CD1c-positive myeloid dendritic cell (primary cell): ENCODE data around the gene GATB.

Source experiments
- DNase-seq: peaks from one replicate; pipeline ENCODE4 v3.0.0-alpha.2; 2016; ENCODE audit errors: extremely low spot score

Gene GATB

GRCh38 chr4:151675411-151675971 lies 85.3 kb downstream of the GATB start:
- DNase-seq = no peak

- no peak for DNase-seq
Observed at GRCh38 chr4:151674804-151675391, 85.9 kb downstream of the GATB start.

GRCh38 chr4:151673908-151674520 lies 86.8 kb downstream of the GATB start:
- DNase-seq = no peak

DNA sequence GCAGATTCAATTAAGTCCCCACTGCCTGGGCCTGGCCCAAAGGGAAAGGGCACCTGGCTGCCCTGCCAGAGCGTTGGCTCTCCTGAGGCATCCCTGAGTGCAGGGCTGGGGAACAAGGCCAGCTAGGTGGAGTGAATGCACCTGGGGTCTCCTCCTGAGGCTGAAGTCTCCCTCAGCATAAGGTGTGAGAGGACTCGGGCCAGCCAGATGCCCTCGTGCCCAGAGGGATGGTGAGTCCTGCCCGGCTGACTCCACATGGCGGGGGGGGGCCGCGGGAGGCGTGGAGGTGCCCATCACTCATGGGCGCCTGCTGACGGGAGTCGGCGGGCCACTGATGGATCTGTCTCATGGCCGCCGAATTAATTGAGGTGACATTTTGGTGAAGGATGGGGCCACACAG lies 87.8 kb downstream of the GATB start:
- no peak for DNase-seq

- DNase-seq = no peak
Observed at GRCh38 chr4:151671541-151672059, 89.2 kb downstream of the GATB start.

DNA sequence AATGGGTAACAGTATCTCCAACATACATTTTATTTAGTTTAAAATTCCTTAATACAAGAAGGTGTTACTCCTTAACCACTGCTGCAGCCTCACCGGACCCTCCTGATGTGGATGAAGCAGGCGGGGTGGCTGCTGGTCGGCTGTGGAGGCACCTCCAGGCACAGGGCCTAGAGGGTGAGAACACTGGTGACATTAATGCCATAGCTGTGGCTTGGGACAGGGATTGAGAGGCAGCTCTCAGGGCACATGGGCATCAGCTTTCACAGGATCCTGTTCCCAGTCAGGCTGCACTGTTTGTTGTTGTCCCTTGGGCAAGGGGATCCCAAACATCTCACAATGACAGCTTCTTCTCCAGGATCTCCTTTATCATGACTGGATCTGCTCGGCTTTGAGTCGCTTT lies 90.0 kb downstream of the GATB start:
- DNase-seq = no peak

- DNase-seq = no peak
Observed at GRCh38 chr4:151669990-151670389, 90.8 kb downstream of the GATB start.

DNA sequence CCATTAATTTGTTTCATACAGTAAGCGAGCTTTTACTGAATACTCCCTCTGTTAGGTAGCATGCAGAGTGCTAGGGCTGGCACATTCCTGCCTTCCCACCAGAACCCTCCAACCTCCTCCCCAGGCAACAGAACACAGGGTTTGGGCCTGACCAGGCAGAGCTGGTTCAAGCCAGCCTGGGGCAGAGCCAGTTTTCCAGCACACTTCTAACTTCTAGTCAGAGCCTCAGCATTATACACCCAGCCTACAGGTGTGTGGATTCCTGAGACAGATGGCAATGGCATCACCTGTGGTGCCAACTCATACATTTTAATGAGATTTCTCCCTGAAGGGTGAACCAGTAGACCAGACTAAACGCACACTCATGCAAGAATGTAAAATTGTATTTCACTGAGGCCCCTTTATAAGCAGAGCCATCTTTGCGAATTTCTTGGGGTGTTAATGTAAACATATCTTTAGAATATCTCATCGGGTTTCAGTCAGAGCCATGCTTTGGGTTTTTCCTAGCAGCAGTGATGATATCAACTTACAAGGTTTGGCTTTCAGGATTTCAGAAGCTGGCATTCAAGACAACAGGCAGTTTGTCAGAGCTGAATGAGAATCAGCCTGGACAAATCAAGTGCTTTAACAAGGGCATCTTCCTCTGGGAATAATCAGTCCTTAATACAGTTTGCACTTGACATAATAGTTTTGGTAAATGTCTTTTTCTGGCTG lies 92.0 kb downstream of the GATB start:
- DNase-seq = no peak

- DNase-seq = no peak
Observed at GRCh38 chr4:151667666-151668065, 93.1 kb downstream of the GATB start.

- no peak for DNase-seq
Observed at GRCh38 chr4:151667048-151667447, 93.8 kb downstream of the GATB start.

DNA sequence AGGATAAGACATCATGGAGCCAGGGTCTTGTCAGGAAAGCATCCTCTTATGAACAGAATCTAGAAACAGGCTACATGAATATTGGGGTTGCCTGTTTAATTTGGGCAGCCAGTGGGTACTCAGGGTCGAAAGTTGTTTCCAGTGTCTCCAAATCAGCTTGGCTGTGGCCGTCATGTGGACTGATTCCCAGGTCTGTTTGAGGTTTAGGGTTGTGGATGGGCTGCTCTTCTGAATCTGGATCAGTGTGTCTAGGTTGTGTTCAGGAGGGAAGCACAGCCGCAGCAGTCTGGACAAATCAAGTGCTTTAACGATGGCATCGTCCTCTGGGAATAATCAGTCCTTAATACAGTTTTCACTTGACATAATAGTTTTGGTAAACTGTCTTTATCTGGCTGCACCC lies 94.3 kb downstream of the GATB start:
- no peak for DNase-seq

GRCh38 chr4:151665785-151666127 lies 95.1 kb downstream of the GATB start:
- no peak for DNase-seq

DNA sequence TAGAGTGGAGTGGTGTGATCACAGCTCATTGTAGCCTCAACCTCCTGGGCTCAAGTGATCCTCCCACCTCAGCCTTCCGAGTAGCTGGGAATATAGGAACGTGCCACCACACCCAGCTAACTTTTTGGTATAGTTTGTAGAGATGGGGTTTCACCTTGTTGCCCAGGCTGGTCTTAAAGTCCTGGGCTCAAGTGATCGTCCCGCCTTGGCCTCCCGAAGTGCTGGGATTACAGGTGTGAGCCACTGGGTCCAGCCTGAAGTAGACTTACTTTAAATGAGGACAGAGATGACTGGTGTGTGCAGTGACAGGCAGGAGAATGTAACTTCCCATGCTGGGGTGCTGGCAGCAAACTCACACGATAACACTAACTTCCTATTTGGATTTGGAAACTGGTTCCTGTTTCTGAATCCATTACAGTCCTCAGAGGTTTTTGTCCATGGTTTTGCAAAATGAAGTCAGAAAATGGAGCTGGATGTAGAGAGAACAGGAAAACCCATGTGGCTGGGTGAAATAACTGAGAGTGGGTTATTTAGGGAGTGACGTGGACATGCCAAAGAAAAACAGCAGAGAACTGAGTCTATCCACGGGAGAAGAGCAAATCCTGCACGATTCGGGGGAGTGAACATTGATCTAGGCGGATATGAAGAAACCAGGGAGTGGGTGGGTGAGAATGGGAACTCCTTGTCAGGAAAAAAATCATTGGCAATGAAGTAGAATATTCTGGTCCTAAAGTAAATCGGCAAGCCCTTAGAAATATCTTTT lies 95.6 kb downstream of the GATB start:
- DNase-seq = peak; percentile 40

- no peak for DNase-seq
Observed at GRCh38 chr4:151664289-151664688, 96.5 kb downstream of the GATB start.

- DNase-seq = no peak
Observed at GRCh38 chr4:151663109-151663508, 97.7 kb downstream of the GATB start.

GRCh38 chr4:151661873-151662272 lies 98.9 kb downstream of the GATB start:
- no peak for DNase-seq

DNA sequence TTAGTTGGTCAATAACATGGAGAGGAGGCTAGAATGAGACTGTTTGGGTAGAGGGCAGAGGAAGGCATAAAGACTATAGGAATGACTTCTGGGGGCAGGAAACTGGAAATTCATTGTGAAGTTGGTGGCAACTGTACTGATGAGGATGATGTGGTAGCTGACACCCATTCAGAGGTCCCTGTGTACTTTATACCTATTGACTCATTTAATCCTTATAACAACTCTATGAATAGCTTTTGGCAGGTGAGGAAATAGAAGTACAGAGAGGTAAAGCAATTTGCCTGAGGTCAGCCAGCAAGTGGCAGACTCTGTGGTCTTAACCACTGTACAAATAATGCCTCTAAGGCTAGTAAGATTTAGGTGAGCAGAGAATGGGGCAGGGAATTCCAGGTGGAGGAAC lies 100.1 kb downstream of the GATB start:
- DNase-seq = no peak

DNA sequence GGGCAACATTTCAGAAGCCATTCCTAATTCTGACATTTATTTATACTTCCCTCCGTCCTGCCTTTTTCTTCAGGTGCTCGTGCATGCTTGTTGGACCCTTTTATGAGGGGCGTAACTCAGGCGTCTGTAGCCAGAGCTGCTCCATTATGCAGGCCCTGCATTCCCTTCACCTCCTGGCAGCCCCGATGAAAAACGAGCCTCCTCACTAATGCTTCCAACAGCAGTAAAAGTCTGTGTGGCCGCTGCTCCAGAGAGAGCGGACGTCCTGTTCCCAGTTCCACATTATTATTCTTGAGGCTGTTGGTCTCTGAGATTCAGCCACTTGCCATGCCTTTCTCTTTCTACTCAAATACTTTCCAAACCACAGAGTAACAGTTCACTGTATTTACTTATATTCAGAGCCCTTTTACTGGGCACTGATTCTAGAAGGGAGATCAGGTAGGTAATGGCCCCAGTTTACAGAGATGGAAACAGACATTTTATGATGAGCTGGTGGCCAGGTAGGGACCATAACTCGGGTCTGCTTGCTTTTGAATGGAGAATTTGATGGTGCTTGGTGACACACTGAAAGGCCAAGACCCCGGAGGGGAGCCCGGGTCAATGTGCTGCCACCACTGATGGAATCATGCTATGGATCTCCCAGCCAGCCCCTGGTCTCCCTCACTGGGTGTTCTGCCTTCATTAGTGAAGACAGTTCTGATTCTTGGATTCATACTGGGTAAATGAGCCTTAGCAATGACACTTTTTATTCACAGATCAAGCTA lies 101.0 kb downstream of the GATB start:
- DNase-seq = no peak

- DNase-seq = no peak
Observed at GRCh38 chr4:151658959-151659600, 101.7 kb downstream of the GATB start.

DNA sequence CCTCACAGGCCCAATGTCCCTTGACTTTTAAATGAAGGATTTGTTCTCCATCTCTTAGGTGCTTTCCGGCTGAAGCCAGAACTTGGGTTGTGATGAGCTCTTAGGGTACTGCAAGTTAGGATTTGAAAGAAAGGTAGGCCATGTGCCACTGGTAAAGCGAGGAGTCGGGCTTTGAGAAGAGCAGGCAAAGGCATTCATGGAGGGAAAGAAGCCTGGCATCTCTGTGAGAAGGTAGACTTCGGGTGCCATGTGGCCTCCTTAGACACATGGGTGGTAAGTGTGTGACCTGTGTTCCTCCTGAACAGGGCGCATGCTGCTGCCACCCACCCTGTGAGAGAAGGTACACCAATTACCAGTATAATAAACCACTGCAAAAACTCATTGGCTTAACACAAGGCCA lies 102.9 kb downstream of the GATB start:
- no peak for DNase-seq

- no peak for DNase-seq
Observed at GRCh38 chr4:151656058-151656457, 104.7 kb downstream of the GATB start.
